SK-N-SH (cell line): ENCODE data around the gene PNPLA1. TPM values are rescaled to one million over a fixed set of nuclear protein-coding genes. Genes with fewer than 3 reads are reported as not detected.

Experiments
- CTCF ChIA-PET: fragments of 300-600, 350-600 bp; formaldehyde crosslinking; extraction: SDS; loops from one replicate; lab custom pipeline; 2021; lab: Yijun Ruan, JAX
- POLR2A ChIA-PET: fragments of 350-600 bp; sonication (Branson Sonifier 250); formaldehyde crosslinking; extraction: SDS; loops from one replicate; lab custom pipeline; 2020; ENCODE audit warnings: antibody characterized with exemption, inconsistent platforms; lab: Yijun Ruan, JAX
- DNase-seq: peaks from one replicate; pipeline ENCODE4 v3.0.0; 2012
- H2AFZ ChIP-seq: fragments of 200-600 bp; sonication (generic); 2 replicates; pipeline ENCODE4 v1.8.1; 2016; ENCODE audit warnings: antibody characterized with exemption, mild to moderate bottlenecking, low read depth
- H3F3A ChIP-seq: fragments of 200-600 bp; sonication (generic); replicated peaks from 2 replicates; pipeline ENCODE3; 2016; ENCODE audit warnings: antibody characterized with exemption, mild to moderate bottlenecking; ENCODE audit not compliant: insufficient read depth
- H3K27ac ChIP-seq, 2 experiments: fragments of 200-500 bp in 1 of 2; fragments of 200-600 bp in 1 of 2; sonication (Bioruptor generic) in 1 of 2; sonication (generic), shearing (Covaris generic) in 1 of 2; 2 replicates each; pipeline versions ENCODE4 v1.5.1 to v1.6.1; 2014 to 2016; ENCODE audit warnings: low read depth in 2 of 2, inconsistent platforms in 1 of 2, low read length in 1 of 2, mild to moderate bottlenecking in 1 of 2, mixed read lengths in 1 of 2
- H3K27me3 ChIP-seq: fragments of 200-600 bp; sonication (generic), shearing (Covaris generic); 2 replicates; pipeline ENCODE4 v1.6.1; 2016; ENCODE audit warnings: mixed run types; ENCODE audit not compliant: insufficient read depth
- H3K36me3 ChIP-seq, 2 experiments: fragments of 200-500 bp in 1 of 2; fragments of 200-600 bp in 1 of 2; sonication (Bioruptor generic) in 1 of 2; sonication (generic) in 1 of 2; replicated peaks in 1 of 2; 2 replicates each; pipeline versions ENCODE3 to v1.5.1; 2014 to 2016; ENCODE audit warnings: low read length in 1 of 2, mild to moderate bottlenecking in 1 of 2; ENCODE audit not compliant: insufficient read depth in 2 of 2, control insufficient read depth in 1 of 2
- H3K4me1 ChIP-seq, 2 experiments: fragments of 200-500 bp in 1 of 2; fragments of 200-600 bp in 1 of 2; sonication (Bioruptor generic) in 1 of 2; sonication (generic), shearing (Covaris generic) in 1 of 2; 2 replicates each; pipeline versions ENCODE4 v1.5.1 to v1.6.1; 2014 to 2016; ENCODE audit warnings: low read depth in 1 of 2, low read length in 1 of 2, mixed run types in 1 of 2; ENCODE audit not compliant: insufficient read depth in 2 of 2, control insufficient read depth in 1 of 2
- H3K4me2 ChIP-seq: fragments of 200-600 bp; sonication (generic), shearing (Covaris generic); 2 replicates; pipeline ENCODE4 v1.6.1; 2017; ENCODE audit warnings: mixed run types
- H3K4me3 ChIP-seq, 2 experiments: fragments of 200-500 bp in 1 of 2; fragments of 200-600 bp in 1 of 2; sonication (Bioruptor generic) in 1 of 2; sonication (generic), shearing (Covaris generic) in 1 of 2; 2 replicates each; pipeline versions ENCODE4 v1.5.1 to v1.8.1; 2014 to 2016; ENCODE audit warnings: low read depth in 2 of 2, inconsistent platforms in 1 of 2, low read length in 1 of 2, mild to moderate bottlenecking in 1 of 2, mixed read lengths in 1 of 2, moderate library complexity in 1 of 2
- H3K79me2 ChIP-seq: fragments of 200-600 bp; sonication (generic); 2 replicates; pipeline ENCODE4 v1.8.1; 2017; ENCODE audit warnings: mild to moderate bottlenecking; ENCODE audit not compliant: insufficient read depth
- H3K9ac ChIP-seq: fragments of 200-600 bp; sonication (generic); 2 replicates; pipeline ENCODE4 v1.6.1; 2017; ENCODE audit warnings: mixed run types
- H3K9me2 ChIP-seq: fragments of 200-600 bp; sonication (generic); 2 replicates; pipeline ENCODE4 v1.6.1; 2017; ENCODE audit warnings: mixed run types
- H3K9me3 ChIP-seq: fragments of 200-600 bp; sonication (generic); 2 replicates; pipeline ENCODE4 v1.6.1; 2017; ENCODE audit warnings: mixed run types, mild to moderate bottlenecking, moderate library complexity
- H4K20me1 ChIP-seq: fragments of 200-600 bp; sonication (generic); 2 replicates; pipeline ENCODE4 v1.6.1; 2017; ENCODE audit warnings: mild to moderate bottlenecking, mixed run types; ENCODE audit not compliant: insufficient read depth
- CHD2 ChIP-seq: fragments of 150-350 bp; IDR thresholded peaks from 2 replicates; pipeline ENCODE4 v1.6.1; 2018; ENCODE audit warnings: low read length; ENCODE audit not compliant: partially characterized antibody
- ELF1 ChIP-seq: IDR thresholded peaks from 2 replicates; pipeline ENCODE4 v1.4.0; 2012
- EP300 ChIP-seq, 2 experiments: IDR thresholded peaks; 2 replicates each; pipeline versions ENCODE4 v1.4.0 to v1.6.1; 2012; ENCODE audit warnings: borderline replicate concordance in 1 of 2, low read depth in 1 of 2, low read length in 1 of 2
- FOSL2 ChIP-seq: IDR thresholded peaks from 2 replicates; pipeline ENCODE4 v1.4.0; 2012; ENCODE audit warnings: low read depth, mild to moderate bottlenecking, moderate library complexity, borderline replicate concordance
- FOXM1 ChIP-seq: IDR thresholded peaks from 2 replicates; pipeline ENCODE4 v1.4.0; 2012; ENCODE audit warnings: low read depth, mild to moderate bottlenecking
- GABPA ChIP-seq: IDR thresholded peaks from 2 replicates; pipeline ENCODE4 v1.4.0; 2012; ENCODE audit warnings: low read depth, mild to moderate bottlenecking
- GATA2 ChIP-seq: sonication (generic); formaldehyde crosslinking; IDR thresholded peaks from 2 replicates; pipeline ENCODE4 v1.5.0; 2020; ENCODE audit warnings: mild to moderate bottlenecking, missing genetic modification reagents
- MEF2A ChIP-seq: IDR thresholded peaks from 2 replicates; pipeline ENCODE4 v1.4.0; 2012; ENCODE audit warnings: low read depth, borderline replicate concordance
- NRF1 ChIP-seq: IDR thresholded peaks from 2 replicates; pipeline ENCODE4 v1.6.1; 2012; ENCODE audit warnings: low read depth, mild to moderate bottlenecking, low read length
- RCOR1 ChIP-seq: fragments of 150-350 bp; IDR thresholded peaks from 2 replicates; pipeline ENCODE4 v1.6.1; 2017; ENCODE audit warnings: antibody characterized with exemption, low read length
- RFX5 ChIP-seq: IDR thresholded peaks from 2 replicates; pipeline ENCODE4 v1.6.1; 2012; ENCODE audit warnings: mild to moderate bottlenecking, improper control_type of control experiment, low read length
- RXRA ChIP-seq: IDR thresholded peaks from 2 replicates; pipeline ENCODE4 v1.4.0; 2012; ENCODE audit warnings: low read depth, mild to moderate bottlenecking, borderline replicate concordance
- SMC3 ChIP-seq: IDR thresholded peaks from 2 replicates; pipeline ENCODE4 v1.6.1; 2012; ENCODE audit warnings: low read depth, low read length, improper control_type of control experiment
- TAF1 ChIP-seq: IDR thresholded peaks from 2 replicates; pipeline ENCODE4 v1.6.1; 2012; ENCODE audit warnings: low read depth, mild to moderate bottlenecking, low read length, moderate library complexity, borderline replicate concordance
- TCF12 ChIP-seq: IDR thresholded peaks from 2 replicates; pipeline ENCODE4 v1.4.0; 2012
- WGBS: methylation state at CpG from one replicate; pipeline ENCODE4 v1.1.6; 2017; ENCODE audit warnings: low lambda C conversion rate; 5-methylcytosine and 5-hydroxymethylcytosine counted together
- polyA plus RNA-seq, 3 experiments: library from polyadenylated mRNA; depleted of rRNA; stranded (reverse); fragments of >200 nt; gene quantifications; 2 replicates each; pipeline ENCODE4 v1.2.3, GENCODE V29; 2012
- TF ChIP-seq, protein P1 (sequence below): IDR thresholded peaks from 2 replicates; pipeline ENCODE4 v1.4.0; 2012; ENCODE audit warnings: low read depth
- TF ChIP-seq, protein P2 (sequence below): fragments of 150-350 bp; IDR thresholded peaks from 2 replicates; pipeline ENCODE4 v1.6.1; 2017; ENCODE audit warnings: antibody characterized with exemption, low read length, low read depth, borderline replicate concordance
- TF ChIP-seq, protein P3 (sequence below): IDR thresholded peaks from 2 replicates; pipeline ENCODE4; 2012
- TF ChIP-seq, protein P4 (sequence below): IDR thresholded peaks from 2 replicates; pipeline ENCODE4 v1.6.1; 2012; ENCODE audit warnings: mild to moderate bottlenecking, low read depth, low read length, moderate library complexity
- TF ChIP-seq, protein P5 (sequence below): IDR thresholded peaks from 2 replicates; pipeline ENCODE4 v1.4.0; 2012; ENCODE audit warnings: low read depth, borderline replicate concordance
- TF ChIP-seq, protein P6 (sequence below): IDR thresholded peaks from 2 replicates; pipeline ENCODE4 v1.4.0; 2012; ENCODE audit warnings: low read depth, borderline replicate concordance

Gene PNPLA1
- polyA plus RNA-seq, 1 of the 3 experiments (the other 2 are of a cell fraction): not detected

DNA sequence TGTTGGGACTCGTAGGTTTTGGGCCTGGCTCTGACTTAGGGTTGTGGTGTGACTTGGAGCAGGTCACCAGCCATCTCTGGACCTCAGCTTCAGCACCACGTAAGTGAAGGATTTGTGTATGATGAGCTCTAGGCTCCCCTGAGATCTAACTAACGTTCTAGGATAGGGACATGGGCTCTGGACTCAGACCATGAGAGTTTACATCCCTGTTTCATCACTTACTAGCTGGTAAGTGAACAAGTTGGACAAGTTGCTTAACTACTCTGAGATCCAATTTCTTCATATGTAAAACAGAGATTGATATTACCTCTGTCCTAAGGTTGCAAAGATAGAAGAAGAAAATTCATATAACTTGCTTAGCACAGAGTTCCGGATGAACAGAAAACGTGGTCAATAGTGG lies 20.3 kb upstream of the PNPLA1 start:
- H3K79me2 ChIP-seq: no peaks in the 10 kb centered on the region
- no peak overlapping the region for H3K4me3 ChIP-seq
- no peaks in the 10 kb centered on the region for H3F3A ChIP-seq
- no peaks in the 10 kb centered on the region for H4K20me1 ChIP-seq
- CTCF ChIA-PET: no interaction called here
- H3K9me2 ChIP-seq: no peaks in the 10 kb centered on the region
- no peak overlapping the region for H3K4me2 ChIP-seq
- TF ChIP-seq MEF2A (no peak), SMC3 (no peak), RCOR1 (no peak), FOSL2 (no peak), ELF1 (no peak), CHD2 (no peak), TCF12 (no peak)
- TF ChIP-seq, protein P1, sequence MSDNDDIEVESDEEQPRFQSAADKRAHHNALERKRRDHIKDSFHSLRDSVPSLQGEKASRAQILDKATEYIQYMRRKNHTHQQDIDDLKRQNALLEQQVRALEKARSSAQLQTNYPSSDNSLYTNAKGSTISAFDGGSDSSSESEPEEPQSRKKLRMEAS: no peak
- peaks cover 0 to 16% of the 10 kb centered on the region in 2 experiments; a peak in 1 of 4 replicates for H3K4me1 ChIP-seq
- POLR2A ChIA-PET: no interaction called here
- no peaks in the 10 kb centered on the region for H3K27me3 ChIP-seq
- no peak overlapping the region for H3K9ac ChIP-seq
- no peaks in the 10 kb centered on the region for H3K36me3 ChIP-seq
- no peak overlapping the region for H3K27ac ChIP-seq
- 82% methylated on average over 5 of the region's 5 CpGs for WGBS
- H2AFZ ChIP-seq: no peak overlapping the region
- DNase-seq: no peak
- H3K9me3 ChIP-seq: no peaks in the 10 kb centered on the region

DNA sequence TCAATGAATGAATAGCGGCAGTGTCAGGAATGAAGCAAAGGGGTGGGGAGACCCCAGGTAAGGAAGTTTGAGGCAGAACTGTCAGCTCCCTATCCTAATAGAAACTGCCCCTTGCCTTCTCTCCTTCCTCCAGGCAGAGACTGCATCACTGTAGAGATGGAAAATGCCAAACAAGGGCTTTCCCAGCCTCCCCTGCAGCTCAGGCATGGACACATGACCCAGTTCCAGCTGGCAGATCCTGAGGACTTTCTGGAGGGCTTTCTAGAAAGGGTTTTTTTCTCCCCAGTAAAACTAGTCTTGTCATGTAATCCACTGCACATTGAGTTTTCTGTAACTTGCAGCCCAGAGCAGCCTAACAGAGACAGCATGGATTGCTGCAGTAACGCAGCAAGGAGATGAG lies 17.9 kb upstream of the PNPLA1 start:
- H3K9me2 ChIP-seq: no peaks in the 10 kb centered on the region
- no peaks in the 10 kb centered on the region for H3K9me3 ChIP-seq
- H3K27ac ChIP-seq: no peak overlapping the region
- H3K4me2 ChIP-seq: no peak overlapping the region
- H3K36me3 ChIP-seq: no peaks in the 10 kb centered on the region
- H3K9ac ChIP-seq: no peak overlapping the region
- no peak for DNase-seq
- H3K27me3 ChIP-seq: no peaks in the 10 kb centered on the region
- no peak overlapping the region for H3K4me3 ChIP-seq
- no peaks in the 10 kb centered on the region for H3F3A ChIP-seq
- 98% methylated on average over 2 of the region's 2 CpGs for WGBS
- H2AFZ ChIP-seq: no peak overlapping the region
- H4K20me1 ChIP-seq: no peaks in the 10 kb centered on the region
- POLR2A ChIA-PET: no interaction called here
- CTCF ChIA-PET: interaction anchor here (0.6 to 1.6 kb wide), 4 partner anchors 31 to 215 kb away, joined by 3 to 4 read pairs (median 4); no protein-coding TSS in a partner anchor
- H3K4me1 ChIP-seq: no peaks in the 10 kb centered on the region
- no peaks in the 10 kb centered on the region for H3K79me2 ChIP-seq
- TF ChIP-seq MEF2A: no peak
- TF ChIP-seq, protein P2, sequence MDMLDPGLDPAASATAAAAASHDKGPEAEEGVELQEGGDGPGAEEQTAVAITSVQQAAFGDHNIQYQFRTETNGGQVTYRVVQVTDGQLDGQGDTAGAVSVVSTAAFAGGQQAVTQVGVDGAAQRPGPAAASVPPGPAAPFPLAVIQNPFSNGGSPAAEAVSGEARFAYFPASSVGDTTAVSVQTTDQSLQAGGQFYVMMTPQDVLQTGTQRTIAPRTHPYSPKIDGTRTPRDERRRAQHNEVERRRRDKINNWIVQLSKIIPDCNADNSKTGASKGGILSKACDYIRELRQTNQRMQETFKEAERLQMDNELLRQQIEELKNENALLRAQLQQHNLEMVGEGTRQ: no peak
- TF ChIP-seq, protein P3, sequence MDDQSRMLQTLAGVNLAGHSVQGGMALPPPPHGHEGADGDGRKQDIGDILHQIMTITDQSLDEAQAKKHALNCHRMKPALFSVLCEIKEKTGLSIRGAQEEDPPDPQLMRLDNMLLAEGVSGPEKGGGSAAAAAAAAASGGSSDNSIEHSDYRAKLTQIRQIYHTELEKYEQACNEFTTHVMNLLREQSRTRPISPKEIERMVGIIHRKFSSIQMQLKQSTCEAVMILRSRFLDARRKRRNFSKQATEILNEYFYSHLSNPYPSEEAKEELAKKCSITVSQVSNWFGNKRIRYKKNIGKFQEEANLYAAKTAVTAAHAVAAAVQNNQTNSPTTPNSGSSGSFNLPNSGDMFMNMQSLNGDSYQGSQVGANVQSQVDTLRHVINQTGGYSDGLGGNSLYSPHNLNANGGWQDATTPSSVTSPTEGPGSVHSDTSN: no peak
- TF ChIP-seq, protein P4, sequence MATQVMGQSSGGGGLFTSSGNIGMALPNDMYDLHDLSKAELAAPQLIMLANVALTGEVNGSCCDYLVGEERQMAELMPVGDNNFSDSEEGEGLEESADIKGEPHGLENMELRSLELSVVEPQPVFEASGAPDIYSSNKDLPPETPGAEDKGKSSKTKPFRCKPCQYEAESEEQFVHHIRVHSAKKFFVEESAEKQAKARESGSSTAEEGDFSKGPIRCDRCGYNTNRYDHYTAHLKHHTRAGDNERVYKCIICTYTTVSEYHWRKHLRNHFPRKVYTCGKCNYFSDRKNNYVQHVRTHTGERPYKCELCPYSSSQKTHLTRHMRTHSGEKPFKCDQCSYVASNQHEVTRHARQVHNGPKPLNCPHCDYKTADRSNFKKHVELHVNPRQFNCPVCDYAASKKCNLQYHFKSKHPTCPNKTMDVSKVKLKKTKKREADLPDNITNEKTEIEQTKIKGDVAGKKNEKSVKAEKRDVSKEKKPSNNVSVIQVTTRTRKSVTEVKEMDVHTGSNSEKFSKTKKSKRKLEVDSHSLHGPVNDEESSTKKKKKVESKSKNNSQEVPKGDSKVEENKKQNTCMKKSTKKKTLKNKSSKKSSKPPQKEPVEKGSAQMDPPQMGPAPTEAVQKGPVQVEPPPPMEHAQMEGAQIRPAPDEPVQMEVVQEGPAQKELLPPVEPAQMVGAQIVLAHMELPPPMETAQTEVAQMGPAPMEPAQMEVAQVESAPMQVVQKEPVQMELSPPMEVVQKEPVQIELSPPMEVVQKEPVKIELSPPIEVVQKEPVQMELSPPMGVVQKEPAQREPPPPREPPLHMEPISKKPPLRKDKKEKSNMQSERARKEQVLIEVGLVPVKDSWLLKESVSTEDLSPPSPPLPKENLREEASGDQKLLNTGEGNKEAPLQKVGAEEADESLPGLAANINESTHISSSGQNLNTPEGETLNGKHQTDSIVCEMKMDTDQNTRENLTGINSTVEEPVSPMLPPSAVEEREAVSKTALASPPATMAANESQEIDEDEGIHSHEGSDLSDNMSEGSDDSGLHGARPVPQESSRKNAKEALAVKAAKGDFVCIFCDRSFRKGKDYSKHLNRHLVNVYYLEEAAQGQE: no peak
- TF ChIP-seq FOSL2: no peak
- no peak for TF ChIP-seq NRF1
- TF ChIP-seq EP300 (IDR thresholded peaks at IDR 0.05; ENCODE audit: borderline replicate concordance in 1 of 2, low read depth in 1 of 2, low read length in 1 of 2): no peak
- TF ChIP-seq, protein P5, sequence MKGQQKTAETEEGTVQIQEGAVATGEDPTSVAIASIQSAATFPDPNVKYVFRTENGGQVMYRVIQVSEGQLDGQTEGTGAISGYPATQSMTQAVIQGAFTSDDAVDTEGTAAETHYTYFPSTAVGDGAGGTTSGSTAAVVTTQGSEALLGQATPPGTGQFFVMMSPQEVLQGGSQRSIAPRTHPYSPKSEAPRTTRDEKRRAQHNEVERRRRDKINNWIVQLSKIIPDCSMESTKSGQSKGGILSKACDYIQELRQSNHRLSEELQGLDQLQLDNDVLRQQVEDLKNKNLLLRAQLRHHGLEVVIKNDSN: no peak
- no peak for TF ChIP-seq GABPA
- no peak for TF ChIP-seq FOXM1
- no peak for TF ChIP-seq RFX5
- TF ChIP-seq, protein P6, sequence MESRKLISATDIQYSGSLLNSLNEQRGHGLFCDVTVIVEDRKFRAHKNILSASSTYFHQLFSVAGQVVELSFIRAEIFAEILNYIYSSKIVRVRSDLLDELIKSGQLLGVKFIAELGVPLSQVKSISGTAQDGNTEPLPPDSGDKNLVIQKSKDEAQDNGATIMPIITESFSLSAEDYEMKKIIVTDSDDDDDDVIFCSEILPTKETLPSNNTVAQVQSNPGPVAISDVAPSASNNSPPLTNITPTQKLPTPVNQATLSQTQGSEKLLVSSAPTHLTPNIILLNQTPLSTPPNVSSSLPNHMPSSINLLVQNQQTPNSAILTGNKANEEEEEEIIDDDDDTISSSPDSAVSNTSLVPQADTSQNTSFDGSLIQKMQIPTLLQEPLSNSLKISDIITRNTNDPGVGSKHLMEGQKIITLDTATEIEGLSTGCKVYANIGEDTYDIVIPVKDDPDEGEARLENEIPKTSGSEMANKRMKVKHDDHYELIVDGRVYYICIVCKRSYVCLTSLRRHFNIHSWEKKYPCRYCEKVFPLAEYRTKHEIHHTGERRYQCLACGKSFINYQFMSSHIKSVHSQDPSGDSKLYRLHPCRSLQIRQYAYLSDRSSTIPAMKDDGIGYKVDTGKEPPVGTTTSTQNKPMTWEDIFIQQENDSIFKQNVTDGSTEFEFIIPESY: no peak
- no peak for TF ChIP-seq GATA2 (CRISPR knock-in tag)
- TF ChIP-seq TAF1: no peak
- no peak for TF ChIP-seq RXRA
